ENCODE measurements around the gene SLC24A3.

SLC24A3 gene

DNA sequence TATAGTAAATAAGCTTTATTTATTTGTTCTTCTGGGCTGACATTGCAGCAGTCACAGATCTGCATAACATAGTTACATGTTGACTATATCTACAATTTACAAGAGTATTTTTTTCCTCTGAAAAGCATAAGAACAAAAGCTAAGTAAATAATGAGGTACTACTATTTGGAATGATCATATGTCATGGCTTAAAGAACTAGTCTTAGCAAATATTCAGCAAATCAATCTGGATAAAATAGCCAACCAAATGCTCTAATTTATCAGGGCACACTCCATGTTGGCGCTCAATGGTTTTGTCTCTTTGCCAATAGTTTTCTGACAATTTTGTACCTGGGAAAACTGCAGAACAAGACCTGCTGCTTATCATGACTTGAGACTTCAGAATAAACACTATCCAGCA is 312.2 kb downstream of the SLC24A3 start (continued):
- TF ChIP-seq ZBTB10 (tag by site-specific recombination; IDR thresholded peaks at IDR 0.05) (no peak), ZNF274 (IDR thresholded peaks at IDR 0.05; ENCODE audit: low read length) (no peak), ZNF274 (tag by site-specific recombination; IDR thresholded peaks at IDR 0.05; ENCODE audit: borderline replicate concordance) (no peak), ZNF585B (tag by site-specific recombination; IDR thresholded peaks at IDR 0.05) (no peak)

- H3K36me3 ChIP-seq (ENCODE audit: control insufficient read depth in 2 of 2, insufficient read depth in 1 of 2, low read length in 2 of 2), result no peaks in the 10 kb centered on the region
- H3K27ac ChIP-seq (ENCODE audit: extremely low read depth, low read depth, low read length), result no peak overlapping the region
- CTCF ChIA-PET, result no interaction called here
- H3K4me1 ChIP-seq (ENCODE audit: control insufficient read depth, insufficient read depth, low read length), result no peaks in the 10 kb centered on the region
- no peaks in the 10 kb centered on the region for H3K9me3 ChIP-seq (ENCODE audit: control insufficient read depth, insufficient read depth, low read depth, low read length)
- H3K4me3 ChIP-seq (ENCODE audit: low read depth, low read length), result no peak overlapping the region
- no peak for TF ChIP-seq ZFHX2 (tag by site-specific recombination; conservative IDR thresholded peaks at IDR 0.05)
- TF ChIP-seq REPIN1 (tag by site-specific recombination; IDR thresholded peaks at IDR 0.05; ENCODE audit: low read depth), result no peak
- no peak for TF ChIP-seq KLF9 (tag by site-specific recombination; IDR thresholded peaks at IDR 0.05; ENCODE audit: low read depth)
- no peak for TF ChIP-seq ZIC2 (tag by site-specific recombination; IDR thresholded peaks at IDR 0.05)
- no peak for TF ChIP-seq TCF7L2 (IDR thresholded peaks at IDR 0.05; ENCODE audit: borderline replicate concordance, low read depth, low read length)
- no peak for TF ChIP-seq OVOL3 (tag by site-specific recombination; IDR thresholded peaks at IDR 0.05)
- TF ChIP-seq, protein P1, sequence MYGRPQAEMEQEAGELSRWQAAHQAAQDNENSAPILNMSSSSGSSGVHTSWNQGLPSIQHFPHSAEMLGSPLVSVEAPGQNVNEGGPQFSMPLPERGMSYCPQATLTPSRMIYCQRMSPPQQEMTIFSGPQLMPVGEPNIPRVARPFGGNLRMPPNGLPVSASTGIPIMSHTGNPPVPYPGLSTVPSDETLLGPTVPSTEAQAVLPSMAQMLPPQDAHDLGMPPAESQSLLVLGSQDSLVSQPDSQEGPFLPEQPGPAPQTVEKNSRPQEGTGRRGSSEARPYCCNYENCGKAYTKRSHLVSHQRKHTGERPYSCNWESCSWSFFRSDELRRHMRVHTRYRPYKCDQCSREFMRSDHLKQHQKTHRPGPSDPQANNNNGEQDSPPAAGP (tag by site-specific recombination; IDR thresholded peaks at IDR 0.05), result no peak
- no peak for TF ChIP-seq ZNF311 (tag by site-specific recombination; IDR thresholded peaks at IDR 0.05; ENCODE audit: borderline replicate concordance)
- TF ChIP-seq ZSCAN4 (tag by site-specific recombination; IDR thresholded peaks at IDR 0.05), result no peak
- TF ChIP-seq ZNF530 (tag by site-specific recombination; IDR thresholded peaks at IDR 0.05; ENCODE audit: low read depth), result no peak
- TF ChIP-seq, protein P2, sequence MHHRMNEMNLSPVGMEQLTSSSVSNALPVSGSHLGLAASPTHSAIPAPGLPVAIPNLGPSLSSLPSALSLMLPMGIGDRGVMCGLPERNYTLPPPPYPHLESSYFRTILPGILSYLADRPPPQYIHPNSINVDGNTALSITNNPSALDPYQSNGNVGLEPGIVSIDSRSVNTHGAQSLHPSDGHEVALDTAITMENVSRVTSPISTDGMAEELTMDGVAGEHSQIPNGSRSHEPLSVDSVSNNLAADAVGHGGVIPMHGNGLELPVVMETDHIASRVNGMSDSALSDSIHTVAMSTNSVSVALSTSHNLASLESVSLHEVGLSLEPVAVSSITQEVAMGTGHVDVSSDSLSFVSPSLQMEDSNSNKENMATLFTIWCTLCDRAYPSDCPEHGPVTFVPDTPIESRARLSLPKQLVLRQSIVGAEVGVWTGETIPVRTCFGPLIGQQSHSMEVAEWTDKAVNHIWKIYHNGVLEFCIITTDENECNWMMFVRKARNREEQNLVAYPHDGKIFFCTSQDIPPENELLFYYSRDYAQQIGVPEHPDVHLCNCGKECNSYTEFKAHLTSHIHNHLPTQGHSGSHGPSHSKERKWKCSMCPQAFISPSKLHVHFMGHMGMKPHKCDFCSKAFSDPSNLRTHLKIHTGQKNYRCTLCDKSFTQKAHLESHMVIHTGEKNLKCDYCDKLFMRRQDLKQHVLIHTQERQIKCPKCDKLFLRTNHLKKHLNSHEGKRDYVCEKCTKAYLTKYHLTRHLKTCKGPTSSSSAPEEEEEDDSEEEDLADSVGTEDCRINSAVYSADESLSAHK (tag by site-specific recombination; IDR thresholded peaks at IDR 0.05), result no peak
- no peak for TF ChIP-seq ZNF132 (tag by site-specific recombination; IDR thresholded peaks at IDR 0.05; ENCODE audit: borderline replicate concordance)
- no peak for TF ChIP-seq GLI4 (tag by site-specific recombination; IDR thresholded peaks at IDR 0.05)
- no peak for TF ChIP-seq ZNF776 (tag by site-specific recombination; IDR thresholded peaks at IDR 0.05; ENCODE audit: borderline replicate concordance)
- no peak for TF ChIP-seq ZNF621 (tag by site-specific recombination; IDR thresholded peaks at IDR 0.05)
- TF ChIP-seq REST (tag by site-specific recombination; IDR thresholded peaks at IDR 0.05), result no peak
- TF ChIP-seq ZNF544 (tag by site-specific recombination; IDR thresholded peaks at IDR 0.05), result no peak
- TF ChIP-seq, protein P3, sequence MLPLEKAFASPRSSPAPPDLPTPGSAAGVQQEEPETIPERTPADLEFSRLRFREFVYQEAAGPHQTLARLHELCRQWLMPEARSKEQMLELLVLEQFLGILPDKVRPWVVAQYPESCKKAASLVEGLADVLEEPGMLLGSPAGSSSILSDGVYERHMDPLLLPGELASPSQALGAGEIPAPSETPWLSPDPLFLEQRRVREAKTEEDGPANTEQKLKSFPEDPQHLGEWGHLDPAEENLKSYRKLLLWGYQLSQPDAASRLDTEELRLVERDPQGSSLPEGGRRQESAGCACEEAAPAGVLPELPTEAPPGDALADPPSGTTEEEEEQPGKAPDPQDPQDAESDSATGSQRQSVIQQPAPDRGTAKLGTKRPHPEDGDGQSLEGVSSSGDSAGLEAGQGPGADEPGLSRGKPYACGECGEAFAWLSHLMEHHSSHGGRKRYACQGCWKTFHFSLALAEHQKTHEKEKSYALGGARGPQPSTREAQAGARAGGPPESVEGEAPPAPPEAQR (tag by site-specific recombination; IDR thresholded peaks at IDR 0.05), result no peak
- POLR2A ChIA-PET, result no interaction called here
Measured at GRCh38 chr20:19527509-19527908, 315.1 kb downstream of the SLC24A3 start.
